ENCODE data around the gene ANK3.

Gene ANK3

GRCh38 chr10:60194421-60194820 is 195.3 kb downstream of the ANK3 start:
- no peaks in the 10 kb centered on the region for H3K9me3 ChIP-seq (ENCODE audit: control insufficient read depth, insufficient read depth, low read depth, low read length)
- no peaks in the 10 kb centered on the region for H3K36me3 ChIP-seq (ENCODE audit: control insufficient read depth, insufficient read depth, low read length)
- H3K27ac ChIP-seq (ENCODE audit: low read depth, low read length): no peak overlapping the region
- no peak overlapping the region for H3K4me3 ChIP-seq (ENCODE audit: low read depth, low read length)
- H3K4me1 ChIP-seq (ENCODE audit: control insufficient read depth, insufficient read depth, low read length): no peaks in the 10 kb centered on the region; the same call in 1 of the 2 replicates
- H3K9ac ChIP-seq (ENCODE audit: low read length): no peak overlapping the region
- H3K27me3 ChIP-seq (ENCODE audit: control insufficient read depth, insufficient read depth, low read length): no peaks in the 10 kb centered on the region

GRCh38 chr10:60192946-60193345 is 196.7 kb downstream of the ANK3 start:
- Histone ChIP-seq H3K27me3 (ENCODE audit: control insufficient read depth, insufficient read depth, low read length) (no peaks in the 10 kb centered on the region), H3K9me3 (ENCODE audit: control insufficient read depth, insufficient read depth, low read depth, low read length) (no peaks in the 10 kb centered on the region), H3K4me1 (ENCODE audit: control insufficient read depth, insufficient read depth, low read length) (no peaks in the 10 kb centered on the region; the same call in 1 of the 2 replicates), H3K4me3 (ENCODE audit: low read depth, low read length) (no peak overlapping the region), H3K36me3 (ENCODE audit: control insufficient read depth, insufficient read depth, low read length) (no peaks in the 10 kb centered on the region), H3K27ac (ENCODE audit: low read depth, low read length) (no peak overlapping the region), H3K9ac (ENCODE audit: low read length) (no peak overlapping the region)

GRCh38 chr10:60189861-60190475 is 199.7 kb downstream of the ANK3 start:
- H3K4me3 ChIP-seq (ENCODE audit: low read depth, low read length): no peak overlapping the region
- no peaks in the 10 kb centered on the region for H3K27me3 ChIP-seq (ENCODE audit: control insufficient read depth, insufficient read depth, low read length)
- H3K27ac ChIP-seq (ENCODE audit: low read depth, low read length): no peak overlapping the region
- no peaks in the 10 kb centered on the region for H3K9me3 ChIP-seq (ENCODE audit: control insufficient read depth, insufficient read depth, low read depth, low read length)
- H3K36me3 ChIP-seq (ENCODE audit: control insufficient read depth, insufficient read depth, low read length): 0 out of 2 replicates have a peak, but pooled peaks cover 3% of the 10 kb centered on the region
- H3K9ac ChIP-seq (ENCODE audit: low read length): no peak overlapping the region
- peaks cover 9% of the 10 kb centered on the region; the same call in 1 of the 2 replicates for H3K4me1 ChIP-seq (ENCODE audit: control insufficient read depth, insufficient read depth, low read length)

- H3K4me3 ChIP-seq (ENCODE audit: low read depth, low read length): no peak overlapping the region
- no peak overlapping the region for H3K27ac ChIP-seq (ENCODE audit: low read depth, low read length)
- no peaks in the 10 kb centered on the region for H3K27me3 ChIP-seq (ENCODE audit: control insufficient read depth, insufficient read depth, low read length)
- H3K9me3 ChIP-seq (ENCODE audit: control insufficient read depth, insufficient read depth, low read depth, low read length): no peaks in the 10 kb centered on the region
- peaks cover 9% of the 10 kb centered on the region; the same call in 1 of the 2 replicates for H3K4me1 ChIP-seq (ENCODE audit: control insufficient read depth, insufficient read depth, low read length)
- 0 out of 2 replicates have a peak, but pooled peaks cover 3% of the 10 kb centered on the region for H3K36me3 ChIP-seq (ENCODE audit: control insufficient read depth, insufficient read depth, low read length)
- no peak overlapping the region for H3K9ac ChIP-seq (ENCODE audit: low read length)
Measured at GRCh38 chr10:60188548-60188947, 201.1 kb downstream of the ANK3 start.

GRCh38 chr10:60187691-60188090 is 202.0 kb downstream of the ANK3 start:
- Histone ChIP-seq H3K9me3 (ENCODE audit: control insufficient read depth, insufficient read depth, low read depth, low read length) (no peaks in the 10 kb centered on the region), H3K9ac (ENCODE audit: low read length) (no peak overlapping the region), H3K4me3 (ENCODE audit: low read depth, low read length) (no peak overlapping the region), H3K27me3 (ENCODE audit: control insufficient read depth, insufficient read depth, low read length) (no peaks in the 10 kb centered on the region), H3K27ac (ENCODE audit: low read depth, low read length) (no peak overlapping the region), H3K36me3 (ENCODE audit: control insufficient read depth, insufficient read depth, low read length) (0 out of 2 replicates have a peak, but pooled peaks cover 3% of the 10 kb centered on the region), H3K4me1 (ENCODE audit: control insufficient read depth, insufficient read depth, low read length) (peaks cover 9% of the 10 kb centered on the region; the same call in 1 of the 2 replicates)

- no peak overlapping the region for H3K4me3 ChIP-seq (ENCODE audit: low read depth, low read length)
- H3K27ac ChIP-seq (ENCODE audit: low read depth, low read length): no peak overlapping the region
- no peak overlapping the region for H3K9ac ChIP-seq (ENCODE audit: low read length)
- peaks cover 9% of the 10 kb centered on the region; the same call in 1 of the 2 replicates for H3K4me1 ChIP-seq (ENCODE audit: control insufficient read depth, insufficient read depth, low read length)
- 0 out of 2 replicates have a peak, but pooled peaks cover 3% of the 10 kb centered on the region for H3K36me3 ChIP-seq (ENCODE audit: control insufficient read depth, insufficient read depth, low read length)
- H3K9me3 ChIP-seq (ENCODE audit: control insufficient read depth, insufficient read depth, low read depth, low read length): no peaks in the 10 kb centered on the region
- no peaks in the 10 kb centered on the region for H3K27me3 ChIP-seq (ENCODE audit: control insufficient read depth, insufficient read depth, low read length)
Measured at GRCh38 chr10:60186315-60187071, 203.2 kb downstream of the ANK3 start.

- Histone ChIP-seq H3K27me3 (ENCODE audit: control insufficient read depth, insufficient read depth, low read length) (no peaks in the 10 kb centered on the region), H3K9ac (ENCODE audit: low read length) (no peak overlapping the region), H3K4me3 (ENCODE audit: low read depth, low read length) (no peak overlapping the region), H3K27ac (ENCODE audit: low read depth, low read length) (no peak overlapping the region), H3K9me3 (ENCODE audit: control insufficient read depth, insufficient read depth, low read depth, low read length) (no peaks in the 10 kb centered on the region), H3K4me1 (ENCODE audit: control insufficient read depth, insufficient read depth, low read length) (peaks cover 9% of the 10 kb centered on the region; the same call in 1 of the 2 replicates), H3K36me3 (ENCODE audit: control insufficient read depth, insufficient read depth, low read length) (0 out of 2 replicates have a peak, but pooled peaks cover 3% of the 10 kb centered on the region)
Measured at GRCh38 chr10:60185421-60185820, 204.3 kb downstream of the ANK3 start.

GRCh38 chr10:60182691-60183090 is 207.0 kb downstream of the ANK3 start:
- H3K27me3 ChIP-seq (ENCODE audit: control insufficient read depth, insufficient read depth, low read length): no peaks in the 10 kb centered on the region
- H3K27ac ChIP-seq (ENCODE audit: low read depth, low read length): no peak overlapping the region
- no peak overlapping the region for H3K4me3 ChIP-seq (ENCODE audit: low read depth, low read length)
- peaks cover 8% of the 10 kb centered on the region; the same call in 1 of the 2 replicates for H3K4me1 ChIP-seq (ENCODE audit: control insufficient read depth, insufficient read depth, low read length)
- no peak overlapping the region for H3K9ac ChIP-seq (ENCODE audit: low read length)
- H3K9me3 ChIP-seq (ENCODE audit: control insufficient read depth, insufficient read depth, low read depth, low read length): no peaks in the 10 kb centered on the region
- 0 out of 2 replicates have a peak, but pooled peaks cover 3% of the 10 kb centered on the region for H3K36me3 ChIP-seq (ENCODE audit: control insufficient read depth, insufficient read depth, low read length)

- H3K27ac ChIP-seq (ENCODE audit: low read depth, low read length): no peak overlapping the region
- H3K9ac ChIP-seq (ENCODE audit: low read length): no peak overlapping the region
- H3K4me3 ChIP-seq (ENCODE audit: low read depth, low read length): no peak overlapping the region
- no peaks in the 10 kb centered on the region for H3K27me3 ChIP-seq (ENCODE audit: control insufficient read depth, insufficient read depth, low read length)
- H3K4me1 ChIP-seq (ENCODE audit: control insufficient read depth, insufficient read depth, low read length): no peaks in the 10 kb centered on the region; the same call in 1 of the 2 replicates
- no peaks in the 10 kb centered on the region for H3K9me3 ChIP-seq (ENCODE audit: control insufficient read depth, insufficient read depth, low read depth, low read length)
- H3K36me3 ChIP-seq (ENCODE audit: control insufficient read depth, insufficient read depth, low read length): no peaks in the 10 kb centered on the region; the same call in 1 of the 2 replicates
Measured at GRCh38 chr10:60176925-60177324, 212.8 kb downstream of the ANK3 start.

- Histone ChIP-seq H3K27ac (ENCODE audit: low read depth, low read length) (no peak overlapping the region), H3K9ac (ENCODE audit: low read length) (no peak overlapping the region), H3K27me3 (ENCODE audit: control insufficient read depth, insufficient read depth, low read length) (no peaks in the 10 kb centered on the region), H3K4me1 (ENCODE audit: control insufficient read depth, insufficient read depth, low read length) (no peaks in the 10 kb centered on the region; the same call in 1 of the 2 replicates), H3K9me3 (ENCODE audit: control insufficient read depth, insufficient read depth, low read depth, low read length) (no peaks in the 10 kb centered on the region), H3K36me3 (ENCODE audit: control insufficient read depth, insufficient read depth, low read length) (no peaks in the 10 kb centered on the region; the same call in 1 of the 2 replicates), H3K4me3 (ENCODE audit: low read depth, low read length) (no peak overlapping the region)
Measured at GRCh38 chr10:60175441-60175971, 214.2 kb downstream of the ANK3 start.
